Psoas muscle (tissue), 8 donors: Measurements from ENCODE around the gene NXT1. TPM values are rescaled to one million over a fixed set of nuclear protein-coding genes. Genes with fewer than 3 reads are reported as not detected.

Experiments
- ATAC-seq, 4 donors: fragments of 200-7000 bp; cut with Tn5 transposase; one replicate each; pipeline ENCODE4 v1.9.1; 2020; ENCODE audit warnings: moderate library complexity in 3 of 4, mild to moderate bottlenecking in 2 of 4
- DNase-seq, 2 donors: peaks; one replicate each; pipeline ENCODE4 v3.0.0-alpha.2; 2020
- H3K27ac ChIP-seq: fragments of 200-600 bp; one replicate; pipeline ENCODE4 v1.8.0; 2022
- H3K27me3 ChIP-seq, 3 donors: fragments of 200-600 bp in 1 of 3; one replicate each; pipeline versions ENCODE4 v1.6.1 to v1.8.0; 2013 to 2022; ENCODE audit warnings: low read length in 2 of 3, mild to moderate bottlenecking in 2 of 3, moderate library complexity in 1 of 3; ENCODE audit not compliant: insufficient read depth in 3 of 3
- H3K36me3 ChIP-seq, 2 donors: fragments of 200-600 bp in 1 of 2; one replicate each; pipeline versions ENCODE4 v1.6.1 to v1.8.0; 2013 to 2022; ENCODE audit warnings: low read depth in 1 of 2, mild to moderate bottlenecking in 1 of 2, moderate library complexity in 1 of 2; ENCODE audit not compliant: insufficient read depth in 1 of 2
- H3K4me1 ChIP-seq: fragments of 200-600 bp; one replicate; pipeline ENCODE4 v1.8.0; 2022
- H3K4me3 ChIP-seq: fragments of 200-600 bp; one replicate; pipeline ENCODE4 v1.8.0; 2022; ENCODE audit warnings: mild to moderate bottlenecking
- H3K9me3 ChIP-seq: fragments of 200-600 bp; one replicate; pipeline ENCODE4 v1.8.0; 2022
- CTCF ChIP-seq: fragments of 200-600 bp; IDR thresholded peaks from one replicate; pipeline ENCODE4 v1.8.0; 2022; ENCODE audit warnings: antibody characterized with exemption
- WGBS, 3 donors: extraction: QIAGEN DNeasy Blood & Tissue Kit; methylation state at CpG; one replicate each; pipeline versions ENCODE4 v1.1.6 to v1.1.7; 2013; 5-methylcytosine and 5-hydroxymethylcytosine counted together
- intact Hi-C, 2 donors: fragments of 100-400 bp; cut with DNase I; formaldehyde crosslinking; loops; one replicate each; pipeline versions ENCODE4 v1.11.0 to v1.14.2; 2022
- polyA plus RNA-seq, 3 donors: library from polyadenylated mRNA; stranded (reverse); fragments of 200-250 nt; gene quantifications; one replicate each; pipeline ENCODE4 v1.2.3, GENCODE V29; 2013
- total RNA-seq, 4 donors: library from RNA; stranded (reverse); fragmentation: NEBNext Ultra II Directional in 2 of 4; extraction: Animal tissue kit (Norgen Biotek cat#: 25700) in 2 of 4; gene quantifications; one replicate each; pipeline versions ENCODE4 v1.2.1 to v1.2.4, GENCODE V29; 2021 to 2023
- donor health status: healthy with polysubstance abuse.
- donor health status: DM: no; HTN: no; CAD: no; lungs with moderate emphysema.
- donor health status: Bipolar disorder and iron deficiency.
- donor health status: healthy.
- donor health status: DM: yes; HTN: yes; CAD: no.
- donor health status: DM: no; HTN: no; CAD: no.
- donor health status: DM: no; HTN: no; CAD: no.
- donor health status: DM: yes; HTN: yes; CAD: no.

Gene NXT1
- total and polyA plus RNA-seq, 7 donors, result 6.7 to 29.9 (median 11.4) TPM

GRCh38 chr20:23358923-23359593 lies 8.5 kb downstream of the NXT1 start:
- intact Hi-C loops, result loop anchor here (1.0 to 10.0 kb wide), 3 partner anchors 56 to 283 kb away; no protein-coding TSS in a partner anchor
- no peak for ATAC-seq
- DNase-seq, result no peak
- Histone ChIP-seq H3K36me3 (peaks cover 9 to 14% of the 10 kb centered on the region in 2 donors), H3K4me1 (peaks cover 35% of the 10 kb centered on the region), H3K9me3 (no peaks in the 10 kb centered on the region), H3K27me3 (no peaks in the 10 kb centered on the region), H3K27ac (peak overlapping the region; percentile 98), H3K4me3 (no peak overlapping the region)
- WGBS, 3 donors, result 65 to 68% (median 68%) methylated on average over 7 of the region's 7 CpGs
- TF ChIP-seq CTCF, result no peak

DNA sequence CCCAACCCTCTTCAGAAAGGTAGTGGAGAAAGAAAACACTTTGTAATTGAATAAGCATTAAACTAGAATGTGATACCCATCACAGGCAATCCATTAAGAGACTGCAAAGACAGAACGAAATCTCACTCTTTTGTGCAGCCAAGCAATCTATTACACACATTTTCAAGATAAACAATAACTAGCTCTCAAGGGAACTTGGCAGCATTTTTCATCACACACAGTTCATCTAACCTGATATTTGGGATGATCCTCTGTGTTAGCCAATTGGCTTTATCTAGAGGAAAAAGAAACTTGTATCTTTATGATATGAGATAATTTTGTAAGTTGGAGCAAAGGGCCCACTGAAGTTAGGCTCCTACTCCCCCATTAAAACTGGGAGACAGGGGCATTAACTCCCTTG lies 9.9 kb downstream of the NXT1 start:
- H3K36me3 ChIP-seq, result peaks cover 4 to 16% of the 10 kb centered on the region in 2 donors
- ATAC-seq (no peak), DNase-seq (no peak)
- peaks cover 42% of the 10 kb centered on the region for H3K4me1 ChIP-seq
- peak overlapping the region; percentile 77 for H3K4me3 ChIP-seq
- H3K9me3 ChIP-seq, result no peaks in the 10 kb centered on the region
- no peaks in the 10 kb centered on the region for H3K27me3 ChIP-seq
- intact Hi-C loops, result loop anchor here in 1 of 2 donors (5.0 kb wide), 3 partner anchors 37 to 277 kb away; partner anchors contain the start of gene CST3
- 60 to 72% (median 66%) methylated on average over 1 of the region's 1 CpG for WGBS, 3 donors
- TF ChIP-seq CTCF, result no peak
- H3K27ac ChIP-seq, result peak overlapping the region; percentile 99

- ATAC-seq (no peak), DNase-seq (no peak)
- Histone ChIP-seq H3K9me3 (no peaks in the 10 kb centered on the region), H3K4me1 (peaks cover 48% of the 10 kb centered on the region), H3K36me3 (peaks cover 0 to 19% of the 10 kb centered on the region in 2 donors), H3K27me3 (no peaks in the 10 kb centered on the region), H3K27ac (peak overlapping the region; percentile 99), H3K4me3 (peak overlapping the region; percentile 77)
- no peak for TF ChIP-seq CTCF
- WGBS, 3 donors, result 0 to 2% (median 2%) methylated on average over 8 of the region's 8 CpGs
- intact Hi-C loops, result loop anchor here in 1 of 2 donors (5.0 kb wide), 3 partner anchors 36 to 276 kb away; partner anchors contain the start of gene CST3
These were observed 10.5 kb downstream of the NXT1 start for GRCh38 chr20:23361119-23361475.

- Histone ChIP-seq H3K9me3 (no peaks in the 10 kb centered on the region), H3K27ac (peak within 1 kb of the TSS; percentile 99), H3K27me3 (no peaks in the 10 kb centered on the region), H3K4me1 (peaks cover 54% of the 10 kb centered on the region), H3K4me3 (peak within 1 kb of the TSS; percentile 77), H3K36me3 (peaks cover 0 to 20% of the 10 kb centered on the region in 2 donors)
- intact Hi-C loops, result loop anchor here in 1 of 2 donors (5.0 kb wide), 3 partner anchors 36 to 276 kb away; partner anchors contain the start of gene CST3
- WGBS, 3 donors, result 0 to 1% (median 0%) methylated on average over 83 to 113 of the region's 114 CpGs
- DNase-seq (peak; percentile 98 to 99), ATAC-seq (peak; percentile 83 to 89 (median 86))
- TF ChIP-seq CTCF, result no peak
These were observed 11.1 kb downstream of the NXT1 start, which contains the start of gene GZF1 for GRCh38 chr20:23361476-23362391. Gene GZF1 (plus strand): TSS chr20:23362182. CDS start chr20:23364384, 2,202 bp downstream.
